ENCODE data around the gene YOD1. TPM values are rescaled to one million over a fixed set of nuclear protein-coding genes. Genes with fewer than 3 reads are reported as not detected.

Gene YOD1
- total RNA-seq, 2 donors from 2014 or later = 6.6 to 7.2 TPM

DNA sequence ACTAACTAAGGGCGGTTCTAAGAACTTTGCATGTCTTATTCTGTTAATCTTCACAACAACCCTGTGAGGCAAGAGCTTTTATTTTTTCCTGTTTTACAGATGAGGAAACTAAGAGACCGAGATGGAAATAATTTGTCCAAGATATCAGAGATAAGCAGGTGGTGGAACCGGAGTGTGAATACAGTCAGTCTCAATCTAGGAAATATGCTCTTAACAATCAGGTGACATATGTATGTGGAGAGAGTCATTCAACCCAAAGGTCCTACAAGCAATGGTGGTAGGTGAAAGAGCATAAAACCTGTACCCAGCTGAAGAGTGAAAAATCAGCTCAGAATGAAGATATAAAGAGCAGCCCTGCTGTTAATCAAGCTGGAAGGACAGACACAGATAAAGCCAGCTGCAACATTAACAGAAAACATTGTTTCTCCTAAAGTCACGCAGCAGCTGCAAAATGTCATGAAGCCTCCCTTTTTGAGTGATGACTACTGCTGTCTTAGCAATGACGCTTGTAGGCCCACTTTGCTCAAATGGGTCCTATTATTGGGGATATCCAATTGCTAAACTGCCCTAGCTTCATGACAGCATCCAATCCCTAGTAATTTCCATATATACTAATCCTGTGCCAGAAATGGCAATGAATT, 50.2 kb downstream of the YOD1 start:
- no peak for DNase-seq
- intact Hi-C loops (cut with DNase I, micrococcal nuclease) = no loop called here
- ATAC-seq = no peak

GRCh38 chr1:206998816-206999215, 52.2 kb downstream of the YOD1 start:
- ATAC-seq = no peak
- intact Hi-C loops (cut with DNase I, micrococcal nuclease) = no loop called here

More at GRCh38 chr1:206998816-206999215, 52.2 kb downstream of the YOD1 start:
- no peak for DNase-seq

Other genes starting within 250 kb of the YOD1 start
- not detected for gene IL20, start 185.6 kb downstream of the YOD1 start, total RNA-seq
- not detected for gene IL24, start 153.8 kb downstream of the YOD1 start, total RNA-seq
- 1 to 10 TPM; 1.6 to 4.8 TPM for gene FCMR, start 129.3 kb downstream of the YOD1 start, total RNA-seq
- over 10,000 TPM; 10,148 to 12,746 TPM for gene PIGR, start 104.7 kb downstream of the YOD1 start, total RNA-seq
- 1 to 10 TPM in 1 of 2 donors, under 1 TPM in 1; 0.53 to 1.0 TPM for gene FCAMR, start 80.7 kb downstream of the YOD1 start, total RNA-seq
- 10 to 100 TPM; 17.2 to 31.6 TPM for gene C1orf116, start 18.5 kb downstream of the YOD1 start, total RNA-seq
- 100 to 1,000 TPM; 104 to 117 TPM for gene PFKFB2, start 2.1 kb upstream of the YOD1 start, total RNA-seq
- 10 to 100 TPM in 1 of 2 donors, 1 to 10 TPM in 1; 5.0 to 20.8 TPM for gene C4BPB, start 37.7 kb upstream of the YOD1 start, total RNA-seq
- 1 to 10 TPM; 3.4 to 4.5 TPM for gene C4BPA, start 53.0 kb upstream of the YOD1 start, total RNA-seq